K562 (cell line): ENCODE data around the gene CD82. TPM values are rescaled to one million over a fixed set of nuclear protein-coding genes. Genes with fewer than 3 reads are reported as not detected.

ENCODE experiments used
- BRD9 ChIP-seq: fragments of 450-650 bp; IDR thresholded peaks from 2 replicates; pipeline ENCODE4 v1.6.1; 2018; ENCODE audit warnings: low read depth; ENCODE audit not compliant: partially characterized antibody
- CBFA2T2 ChIP-seq: fragments of 450-650 bp; conservative IDR thresholded peaks from 2 replicates; pipeline ENCODE4 v1.6.1; 2017; ENCODE audit warnings: mild to moderate bottlenecking
- CHAMP1 ChIP-seq: fragments of 450-650 bp; IDR thresholded peaks from 2 replicates; pipeline ENCODE4 v1.6.1; 2016; ENCODE audit warnings: mild to moderate bottlenecking
- E2F6 ChIP-seq, 2 experiments: IDR thresholded peaks; 2 replicates each; pipeline ENCODE4 v1.6.1; 2011; ENCODE audit warnings: borderline replicate concordance in 1 of 2, control low read depth in 1 of 2, low read depth in 1 of 2, low read length in 1 of 2, mild to moderate bottlenecking in 1 of 2, mixed read lengths in 1 of 2, moderate library complexity in 1 of 2; ENCODE audit not compliant: insufficient read depth in 1 of 2, insufficient read length in 1 of 2, poor library complexity in 1 of 2, severe bottlenecking in 1 of 2; ENCODE audit errors: extremely low read depth in 1 of 2
- FOXA3 ChIP-seq, 2 experiments: fragments of 450-650 bp in 1 of 2; sonication (generic) in 1 of 2; formaldehyde crosslinking; IDR thresholded peaks in 1 of 2; conservative IDR thresholded peaks in 1 of 2; 2 replicates each; pipeline versions ENCODE4 v1.4.0 to v1.8.0; 2020 to 2022; ENCODE audit warnings: mild to moderate bottlenecking in 2 of 2, missing genetic modification reagents in 1 of 2
- HSF4 ChIP-seq: fragments of 250-450 bp; sonication (Bioruptor Pico); IDR thresholded peaks from 2 replicates; pipeline ENCODE4 v2.1.2; 2022; ENCODE audit warnings: mild to moderate bottlenecking, moderate library complexity, borderline replicate concordance
- LEF1 ChIP-seq: fragments of 450-650 bp; IDR thresholded peaks from 2 replicates; pipeline ENCODE4 v1.6.1; 2016; ENCODE audit warnings: mild to moderate bottlenecking
- MAFF ChIP-seq: IDR thresholded peaks from 2 replicates; pipeline ENCODE4 v1.6.1; 2012; ENCODE audit warnings: low read length, improper control_type of control experiment
- MCM3 ChIP-seq: fragments of 450-650 bp; IDR thresholded peaks from 2 replicates; pipeline ENCODE4 v1.6.1; 2016
- MEF2A ChIP-seq: IDR thresholded peaks from 2 replicates; pipeline ENCODE4 v1.6.1; 2011; ENCODE audit warnings: low read depth, mild to moderate bottlenecking, low read length, moderate library complexity; ENCODE audit not compliant: control insufficient read depth
- PHB2 ChIP-seq: fragments of 450-650 bp; IDR thresholded peaks from 2 replicates; pipeline ENCODE4 v1.6.1; 2017; ENCODE audit warnings: low read depth
- PURB ChIP-seq: sonication (generic); formaldehyde crosslinking; IDR thresholded peaks from 2 replicates; pipeline ENCODE4 v1.9.0; 2021; ENCODE audit warnings: low read depth, mild to moderate bottlenecking, missing genetic modification reagents
- SNRNP70 ChIP-seq: fragments of 200-400 bp; formaldehyde crosslinking; optimal IDR thresholded peaks from 2 replicates; pipeline ENCODE3; 2017; ENCODE audit warnings: low read depth, low read length
- TARDBP ChIP-seq: fragments of 450-650 bp; IDR thresholded peaks from 2 replicates; pipeline ENCODE4 v1.6.1; 2016
- TEAD4 ChIP-seq, 2 experiments: sonication (generic) in 1 of 2; formaldehyde crosslinking in 1 of 2; IDR thresholded peaks; 2 replicates each; pipeline versions ENCODE4 v1.6.1 to v1.8.0; 2012 to 2022; ENCODE audit warnings: borderline replicate concordance in 1 of 2, inconsistent platforms in 1 of 2, low read length in 1 of 2, mild to moderate bottlenecking in 1 of 2, missing genetic modification reagents in 1 of 2
- ZNF316 ChIP-seq: fragments of 450-650 bp; IDR thresholded peaks from 2 replicates; pipeline ENCODE4 v1.6.1; 2016
- ZNF551 ChIP-seq: fragments of 250-450 bp; sonication (Bioruptor Pico); IDR thresholded peaks from 2 replicates; pipeline ENCODE4 v1.5.0; 2021; ENCODE audit warnings: mild to moderate bottlenecking, moderate library complexity
- ZNF780A ChIP-seq: fragments of 250-450 bp; sonication (Bioruptor Pico); IDR thresholded peaks from 2 replicates; pipeline ENCODE4 v1.5.0; 2021; ENCODE audit warnings: mild to moderate bottlenecking
- ZNF79 ChIP-seq: fragments of 250-450 bp; sonication (Bioruptor Pico); IDR thresholded peaks from 2 replicates; pipeline ENCODE4 v1.4.0; 2020; ENCODE audit warnings: low read depth, mild to moderate bottlenecking, moderate library complexity
- polyA plus RNA-seq, 8 experiments: library from polyadenylated mRNA; depleted of rRNA in 4 of 8; stranded (reverse) in 5 of 8; unstranded in 3 of 8; fragments of >200 nt; fragmentation: Nextera tagmentation in 2 of 8; fragmentation: Illumina TruSeq in 1 of 8; extraction: Ambion mirVana in 2 of 8; extraction: Trizol in 1 of 8; gene quantifications; 2 replicates each; pipeline versions ENCODE4 v1.2.1 to v1.2.3, GENCODE V29; 2011 to 2014; ENCODE audit warnings: inconsistent platforms in 1 of 8, missing spikeins in 1 of 8
- total RNA-seq, 7 experiments: library from RNA; depleted of rRNA in 6 of 7; stranded (reverse); fragments of >200 nt in 6 of 7; fragmentation: Illumina TruSeq in 2 of 7; extraction: Trizol in 2 of 7; gene quantifications; 2 replicates each; pipeline versions ENCODE4 v1.2.1 to v1.2.3, GENCODE V29; 2011 to 2021; ENCODE audit warnings: low replicate concordance in 1 of 7
- TF ChIP-seq, protein P1 (sequence below): sonication (generic); formaldehyde crosslinking; IDR thresholded peaks from 2 replicates; pipeline ENCODE4 v1.8.1; 2023; ENCODE audit warnings: mild to moderate bottlenecking, missing genetic modification reagents
- TF ChIP-seq, protein P2 (sequence below): fragments of 450-650 bp; conservative IDR thresholded peaks from 2 replicates; pipeline ENCODE4 v1.6.1; 2016; ENCODE audit warnings: missing genetic modification characterization, low read depth, mild to moderate bottlenecking, missing compliant biosample characterization, moderate library complexity
- TF ChIP-seq, protein P3 (sequence below): fragments of 450-650 bp; conservative IDR thresholded peaks from 2 replicates; pipeline ENCODE4 v1.6.1; 2016; ENCODE audit warnings: missing genetic modification characterization, low read depth, mild to moderate bottlenecking, control low read depth, missing compliant biosample characterization

Gene CD82
- total and polyA plus RNA-seq, 9 of the 15 experiments (the other 6 are each of a cell fraction or from before 2014, with no cell fraction given), result 0.27 to 9.4 (median 3.0) TPM

DNA sequence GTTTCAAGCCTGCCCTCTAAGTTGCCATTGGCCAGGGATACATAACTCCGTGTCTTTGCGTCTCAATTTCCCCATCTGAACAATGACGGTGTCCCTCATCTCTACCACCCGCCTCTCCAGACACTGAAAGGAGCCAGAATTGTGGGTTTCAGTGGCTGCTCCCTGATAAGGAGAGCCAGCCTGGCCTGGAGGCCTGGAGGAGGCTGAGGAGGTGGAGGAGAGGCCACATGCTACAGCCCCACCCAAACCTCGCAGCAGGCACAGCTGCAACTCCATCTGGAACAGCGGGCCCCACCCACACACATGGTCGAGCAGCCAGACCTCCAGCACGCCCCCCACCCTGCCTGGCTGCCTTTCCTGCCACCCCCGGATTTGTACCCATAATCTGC lies 34.4 kb upstream of the CD82 start (continued):
- TF ChIP-seq ZNF780A (CRISPR knock-in tag) (no peak), TEAD4 (IDR thresholded peaks at IDR 0.05; ENCODE audit: low read length) (peak; percentile 91), TEAD4 (CRISPR knock-in tag; IDR thresholded peaks at IDR 0.05; ENCODE audit: borderline replicate concordance) (no peak), LEF1 (peak; percentile 35; the same call in 1 of the 2 replicates), ZNF316 (peak; percentile 45; the same call in 1 of the 2 replicates), PURB (no peak), ZNF551 (no peak), PHB2 (no peak), MEF2A (peak; percentile 26; the same call in 1 of the 2 replicates), ZNF79 (CRISPR knock-in tag) (no peak), TARDBP (no peak), BRD9 (peak; percentile 52), E2F6 (IDR thresholded peaks at IDR 0.05; ENCODE audit: borderline replicate concordance in 1 of 2, extremely low read depth in 1 of 2, insufficient read depth in 1 of 2, insufficient read length in 1 of 2, low read depth in 1 of 2, low read length in 1 of 2, poor library complexity in 1 of 2, severe bottlenecking in 1 of 2) (peak; percentile 72 to 80), HSF4 (CRISPR knock-in tag) (no peak), FOXA3 (CRISPR knock-in tag; conservative IDR thresholded peaks at IDR 0.05 in 1 of 2, IDR thresholded peaks at IDR 0.05 in 1 of 2) (no peak), MAFF (no peak), CHAMP1 (no peak), MCM3 (no peak), CBFA2T2 (peak; percentile 96), SNRNP70 (no peak)
- TF ChIP-seq, protein P1, sequence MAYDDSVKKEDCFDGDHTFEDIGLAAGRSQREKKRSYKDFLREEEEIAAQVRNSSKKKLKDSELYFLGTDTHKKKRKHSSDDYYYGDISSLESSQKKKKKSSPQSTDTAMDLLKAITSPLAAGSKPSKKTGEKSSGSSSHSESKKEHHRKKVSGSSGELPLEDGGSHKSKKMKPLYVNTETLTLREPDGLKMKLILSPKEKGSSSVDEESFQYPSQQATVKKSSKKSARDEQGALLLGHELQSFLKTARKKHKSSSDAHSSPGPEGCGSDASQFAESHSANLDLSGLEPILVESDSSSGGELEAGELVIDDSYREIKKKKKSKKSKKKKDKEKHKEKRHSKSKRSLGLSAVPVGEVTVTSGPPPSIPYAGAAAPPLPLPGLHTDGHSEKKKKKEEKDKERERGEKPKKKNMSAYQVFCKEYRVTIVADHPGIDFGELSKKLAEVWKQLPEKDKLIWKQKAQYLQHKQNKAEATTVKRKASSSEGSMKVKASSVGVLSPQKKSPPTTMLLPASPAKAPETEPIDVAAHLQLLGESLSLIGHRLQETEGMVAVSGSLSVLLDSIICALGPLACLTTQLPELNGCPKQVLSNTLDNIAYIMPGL (CRISPR knock-in tag), result no peak
- TF ChIP-seq, protein P2, sequence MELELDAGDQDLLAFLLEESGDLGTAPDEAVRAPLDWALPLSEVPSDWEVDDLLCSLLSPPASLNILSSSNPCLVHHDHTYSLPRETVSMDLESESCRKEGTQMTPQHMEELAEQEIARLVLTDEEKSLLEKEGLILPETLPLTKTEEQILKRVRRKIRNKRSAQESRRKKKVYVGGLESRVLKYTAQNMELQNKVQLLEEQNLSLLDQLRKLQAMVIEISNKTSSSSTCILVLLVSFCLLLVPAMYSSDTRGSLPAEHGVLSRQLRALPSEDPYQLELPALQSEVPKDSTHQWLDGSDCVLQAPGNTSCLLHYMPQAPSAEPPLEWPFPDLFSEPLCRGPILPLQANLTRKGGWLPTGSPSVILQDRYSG (tag), result peak; percentile 78
- TF ChIP-seq, protein P3, sequence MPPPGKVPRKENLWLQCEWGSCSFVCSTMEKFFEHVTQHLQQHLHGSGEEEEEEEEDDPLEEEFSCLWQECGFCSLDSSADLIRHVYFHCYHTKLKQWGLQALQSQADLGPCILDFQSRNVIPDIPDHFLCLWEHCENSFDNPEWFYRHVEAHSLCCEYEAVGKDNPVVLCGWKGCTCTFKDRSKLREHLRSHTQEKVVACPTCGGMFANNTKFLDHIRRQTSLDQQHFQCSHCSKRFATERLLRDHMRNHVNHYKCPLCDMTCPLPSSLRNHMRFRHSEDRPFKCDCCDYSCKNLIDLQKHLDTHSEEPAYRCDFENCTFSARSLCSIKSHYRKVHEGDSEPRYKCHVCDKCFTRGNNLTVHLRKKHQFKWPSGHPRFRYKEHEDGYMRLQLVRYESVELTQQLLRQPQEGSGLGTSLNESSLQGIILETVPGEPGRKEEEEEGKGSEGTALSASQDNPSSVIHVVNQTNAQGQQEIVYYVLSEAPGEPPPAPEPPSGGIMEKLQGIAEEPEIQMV (tag), result no peak
